MM.1S (cell line): ENCODE data around the gene GAPDHS.

Source experiments
- CTCF ChIP-seq: fragments of 300-600 bp; sonication (generic); IDR thresholded peaks from 2 replicates; pipeline ENCODE4 v1.5.1; 2016; ENCODE audit warnings: antibody characterized with exemption, low read length, mixed read lengths
- EZH2 ChIP-seq: fragments of 300-600 bp; sonication (generic); optimal IDR thresholded peaks from 2 replicates; pipeline ENCODE3; 2017; ENCODE audit warnings: low read depth, mild to moderate bottlenecking, antibody characterized with exemption, low read length, mixed read lengths

DNA sequence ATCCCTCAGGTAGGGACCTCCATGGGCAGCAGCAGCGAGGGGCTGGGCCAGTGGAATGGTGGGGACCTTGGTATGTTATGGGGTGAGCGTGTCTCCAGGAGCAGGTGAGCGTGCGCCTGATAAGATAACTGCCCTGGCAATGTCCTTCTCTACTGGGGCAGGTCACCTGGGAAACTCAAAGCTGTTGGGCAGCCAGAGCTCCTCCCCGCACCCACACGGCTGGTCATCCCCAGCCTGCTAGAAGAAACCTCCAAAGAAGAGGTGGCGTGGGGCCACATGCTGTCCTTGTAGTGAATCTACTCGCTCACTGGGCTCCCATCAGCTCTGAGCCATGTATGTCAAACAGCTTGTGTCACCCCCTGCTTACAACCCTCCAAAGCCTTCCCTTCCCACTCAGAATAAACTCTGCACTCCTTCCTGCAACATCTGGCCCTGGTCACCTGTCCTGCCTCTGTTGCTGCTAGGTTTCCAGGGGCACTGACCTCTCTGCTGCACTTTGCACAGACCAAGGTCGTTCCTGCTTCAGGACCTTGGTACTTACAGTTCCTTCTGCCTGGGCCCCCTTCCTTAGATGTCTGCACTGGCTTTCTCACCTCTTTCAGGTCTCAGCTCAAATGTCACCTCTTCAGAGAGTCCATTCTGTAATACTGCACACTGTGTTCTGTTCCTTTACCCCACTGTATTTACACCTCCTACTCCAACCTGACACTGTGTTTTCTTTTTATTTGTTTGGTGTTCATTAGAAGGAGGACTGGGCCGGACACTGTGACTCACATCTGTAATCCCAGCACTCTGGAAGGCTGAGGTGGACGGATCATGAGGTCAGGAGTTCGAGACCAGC, 32.0 kb downstream of the GAPDHS start:
- no peak for TF ChIP-seq CTCF
- no peak for TF ChIP-seq EZH2
